Small intestine (tissue), 7 donors: Measurements from ENCODE around the gene IDUA. TPM values are rescaled to one million over a fixed set of nuclear protein-coding genes. Genes with fewer than 3 reads are reported as not detected.

Experiments
- DNase-seq, 2 donors: peaks; one replicate each; pipeline versions ENCODE4 v3.0.0 to v3.0.0-alpha.2; 2013
- FAIRE-seq: peaks from 2 replicates; lab custom pipeline; 2012; peaks lifted over from hg19 to GRCh38; lab: Jason Lieb, UNC
- H3K27ac ChIP-seq, 3 donors: one replicate each; pipeline ENCODE4 v1.5.1; 2013; ENCODE audit warnings: low read length in 2 of 3, mild to moderate bottlenecking in 2 of 3, control low read depth in 1 of 3, inconsistent platforms in 1 of 3, low read depth in 1 of 3, moderate library complexity in 1 of 3
- H3K27me3 ChIP-seq, 3 donors: one replicate each; pipeline ENCODE4 v1.6.1; 2013; ENCODE audit warnings: low read length in 3 of 3, inconsistent platforms in 1 of 3; ENCODE audit not compliant: control insufficient read depth in 3 of 3, insufficient read depth in 3 of 3
- H3K36me3 ChIP-seq, 3 donors: one replicate each; pipeline ENCODE4 v1.6.1; 2013; ENCODE audit warnings: low read length in 3 of 3, inconsistent platforms in 1 of 3, low read depth in 1 of 3, mild to moderate bottlenecking in 1 of 3, moderate library complexity in 1 of 3; ENCODE audit not compliant: control insufficient read depth in 3 of 3, insufficient read depth in 2 of 3
- H3K4me1 ChIP-seq, 3 donors: one replicate each; pipeline ENCODE4 v1.6.1; 2013; ENCODE audit warnings: low read length in 2 of 3, inconsistent platforms in 1 of 3, low read depth in 1 of 3, mild to moderate bottlenecking in 1 of 3, moderate library complexity in 1 of 3; ENCODE audit not compliant: control insufficient read depth in 3 of 3, insufficient read depth in 2 of 3
- H3K4me3 ChIP-seq, 3 donors: one replicate each; pipeline ENCODE4 v1.5.1; 2013; ENCODE audit warnings: low read length in 3 of 3, control low read depth in 1 of 3, inconsistent platforms in 1 of 3, low read depth in 1 of 3, mild to moderate bottlenecking in 1 of 3, moderate library complexity in 1 of 3
- H3K9me3 ChIP-seq, 2 donors: one replicate each; pipeline ENCODE4 v1.6.1; 2013; ENCODE audit warnings: low read depth in 1 of 2, low read length in 1 of 2; ENCODE audit not compliant: control insufficient read depth in 2 of 2, insufficient read depth in 1 of 2
- WGBS, 3 donors: extraction: QIAGEN DNeasy Blood & Tissue Kit; methylation state at CpG; one replicate each; pipeline ENCODE4 v1.1.7; 2013; 5-methylcytosine and 5-hydroxymethylcytosine counted together
- polyA plus RNA-seq, 4 donors: library from polyadenylated mRNA; stranded (reverse) in 3 of 4; unstranded in 1 of 4; fragments of 200-250 nt in 3 of 4; fragments of 120-200 nt in 1 of 4; gene quantifications; one replicate each; pipeline versions ENCODE4 v1.2.1 to v1.2.3, GENCODE V29; 2013
- donor health status: healthy with polysubstance abuse.
- donor health status: control.
- donor health status: control.
- donor health status: Bipolar disorder and iron deficiency.
- donor health status: healthy.

IDUA gene
- polyA plus RNA-seq, 4 donors = 10.8 to 20.9 (median 13.1) TPM

- FAIRE-seq = no peak
- DNase-seq = peak in 1 of 2 donors; percentile 36
- peaks cover 0 to 5% (median 0%) of the 10 kb centered on the region in 3 donors for H3K27me3 ChIP-seq
- 86 to 94% (median 92%) methylated on average over 22 to 23 of the region's 23 CpGs for WGBS, 3 donors
- peaks cover 7 to 33% (median 9%) of the 10 kb centered on the region in 3 donors for H3K4me1 ChIP-seq
- H3K36me3 ChIP-seq = peaks cover 8 to 45% (median 8%) of the 10 kb centered on the region in 3 donors
- H3K9me3 ChIP-seq = no peaks in the 10 kb centered on the region
- H3K4me3 ChIP-seq = no peak overlapping the region
- no peak overlapping the region for H3K27ac ChIP-seq
These were observed 18.0 kb upstream of the IDUA start for GRCh38 chr4:968621-969394.

GRCh38 chr4:970046-970745 lies 16.6 kb upstream of the IDUA start:
- no peak for FAIRE-seq
- DNase-seq = peak in 1 of 2 donors; percentile 28
- Histone ChIP-seq H3K4me3 (no peak overlapping the region), H3K27ac (peak overlapping the region in 1 of 3 donors; percentile 62), H3K9me3 (peaks cover 0 to 11% of the 10 kb centered on the region in 2 donors), H3K4me1 (peaks cover 7 to 33% (median 9%) of the 10 kb centered on the region in 3 donors), H3K36me3 (peaks cover 8 to 31% (median 8%) of the 10 kb centered on the region in 3 donors), H3K27me3 (peaks cover 0 to 5% (median 0%) of the 10 kb centered on the region in 3 donors)
- 73 to 84% (median 81%) methylated on average over 22 to 25 of the region's 25 CpGs for WGBS, 3 donors

- peak; percentile 51 to 68 for DNase-seq
- Histone ChIP-seq H3K27ac (peak overlapping the region; percentile 62 to 83 (median 75)), H3K27me3 (peaks cover 0 to 5% (median 0%) of the 10 kb centered on the region in 3 donors), H3K4me1 (peaks cover 7 to 33% (median 9%) of the 10 kb centered on the region in 3 donors), H3K36me3 (peaks cover 1 to 23% (median 6%) of the 10 kb centered on the region in 3 donors), H3K9me3 (peaks cover 0 to 11% of the 10 kb centered on the region in 2 donors), H3K4me3 (peak overlapping the region in 2 of 3 donors; percentile 24 to 47)
- no peak for FAIRE-seq
- WGBS, 3 donors = 24 to 65% (median 42%) methylated on average over 16 to 17 of the region's 17 CpGs
These were observed 15.9 kb upstream of the IDUA start for GRCh38 chr4:970854-971520.

GRCh38 chr4:971666-972500 lies 15.0 kb upstream of the IDUA start:
- peak; percentile 93 to 97 for DNase-seq
- Histone ChIP-seq H3K4me3 (peak overlapping the region; percentile 47 to 95 (median 83)), H3K4me1 (peaks cover 7 to 33% (median 9%) of the 10 kb centered on the region in 3 donors), H3K36me3 (peaks cover 0 to 14% (median 0%) of the 10 kb centered on the region in 3 donors), H3K27ac (peak overlapping the region; percentile 68 to 93 (median 87)), H3K27me3 (peaks cover 0 to 5% (median 0%) of the 10 kb centered on the region in 3 donors), H3K9me3 (peaks cover 0 to 11% of the 10 kb centered on the region in 2 donors)
- FAIRE-seq = no peak
- WGBS, 3 donors = 14 to 48% (median 35%) methylated on average over 20 to 24 of the region's 24 CpGs

GRCh38 chr4:972651-973424 lies 14.0 kb upstream of the IDUA start:
- Histone ChIP-seq H3K27ac (peak overlapping the region; percentile 21 to 93 (median 87)), H3K4me3 (peak overlapping the region; percentile 47 to 95 (median 83)), H3K4me1 (peaks cover 7 to 33% (median 9%) of the 10 kb centered on the region in 3 donors), H3K9me3 (peaks cover 0 to 11% of the 10 kb centered on the region in 2 donors), H3K27me3 (peaks cover 0 to 4% (median 0%) of the 10 kb centered on the region in 3 donors), H3K36me3 (peaks cover 0 to 11% (median 0%) of the 10 kb centered on the region in 3 donors)
- 0 to 1% (median 1%) methylated on average over 45 to 65 of the region's 65 CpGs for WGBS, 3 donors
- FAIRE-seq (no peak), DNase-seq (peak; percentile 49 to 61)

GRCh38 chr4:973431-974397 lies 13.1 kb upstream of the IDUA start, which contains the start of gene DGKQ:
Gene DGKQ (minus strand): TSS chr4:973569. CDS start chr4:973482, 87 bp downstream.
- 24 to 44% (median 35%) methylated on average over 60 to 123 of the region's 123 CpGs for WGBS, 3 donors
- peaks cover 0 to 11% (median 0%) of the 10 kb centered on the region in 3 donors for H3K36me3 ChIP-seq
- H3K9me3 ChIP-seq = peaks cover 0 to 11% of the 10 kb centered on the region in 2 donors
- peak; percentile 87 for DNase-seq
- peak within 1 kb of the TSS; percentile 21 to 93 (median 87) for H3K27ac ChIP-seq
- no peaks in the 10 kb centered on the region for H3K27me3 ChIP-seq
- peak within 1 kb of the TSS; percentile 47 to 95 (median 83) for H3K4me3 ChIP-seq
- peaks cover 7 to 28% (median 9%) of the 10 kb centered on the region in 3 donors for H3K4me1 ChIP-seq
- no peak for FAIRE-seq
